ENCODE measurements around the gene CAMKK2.

The CAMKK2 gene

GRCh38 chr12:121296618-121297434, at the start of gene CAMKK2:
Gene CAMKK2 (minus strand): TSS chr12:121296709. CDS start chr12:121274526, 22,183 bp downstream.
- Histone ChIP-seq H3K27ac (ENCODE audit: low read depth, low read length, poor library complexity, severe bottlenecking) (no peak within 1 kb of the TSS), H3K9ac (ENCODE audit: low read length) (peak within 1 kb of the TSS; percentile 68), H3K4me3 (ENCODE audit: low read depth, low read length, poor library complexity, severe bottlenecking) (peak within 1 kb of the TSS; percentile 77), H4K20me1 (ENCODE audit: insufficient read depth, low read length) (no peaks in the 10 kb centered on the region), H3K9me3 (ENCODE audit: low read length) (no peaks in the 10 kb centered on the region), H3F3A (ENCODE audit: insufficient read depth, low read length) (no peaks in the 10 kb centered on the region), H3K9me2 (ENCODE audit: low read depth, low read length) (no peaks in the 10 kb centered on the region), H3K36me3 (ENCODE audit: insufficient read depth, low read length) (no peaks in the 10 kb centered on the region), H3K79me2 (ENCODE audit: insufficient read depth, low read length) (peaks cover 16% of the 10 kb centered on the region), H2AFZ (ENCODE audit: low read length) (no peak within 1 kb of the TSS), H3K27me3 (ENCODE audit: insufficient read depth, low read length) (no peaks in the 10 kb centered on the region), H3K4me2 (ENCODE audit: low read length) (peak within 1 kb of the TSS; percentile 92), H3K4me1 (ENCODE audit: insufficient read depth, low read length, severe bottlenecking) (peaks cover 27% of the 10 kb centered on the region)
- TF ChIP-seq CTCF (IDR thresholded peaks at IDR 0.05; ENCODE audit: low read length) (peak; percentile 40; the same call in 1 of the 2 replicates), EZH2 (IDR thresholded peaks at IDR 0.05; ENCODE audit: borderline replicate concordance, low read length) (no peak)

GRCh38 chr12:121345151-121345815, 48.8 kb upstream of the CAMKK2 start:
- Histone ChIP-seq H3K9me3 (ENCODE audit: low read length) (no peaks in the 10 kb centered on the region), H3K27me3 (ENCODE audit: insufficient read depth, low read length) (no peaks in the 10 kb centered on the region), H3K9me2 (ENCODE audit: low read depth, low read length) (no peaks in the 10 kb centered on the region), H3F3A (ENCODE audit: insufficient read depth, low read length) (no peaks in the 10 kb centered on the region), H2AFZ (ENCODE audit: low read length) (no peak overlapping the region), H3K4me3 (ENCODE audit: low read depth, low read length, poor library complexity, severe bottlenecking) (no peak overlapping the region), H3K79me2 (ENCODE audit: insufficient read depth, low read length) (peaks cover 27% of the 10 kb centered on the region), H3K4me1 (ENCODE audit: insufficient read depth, low read length, severe bottlenecking) (peaks cover 7% of the 10 kb centered on the region), H3K27ac (ENCODE audit: low read depth, low read length, poor library complexity, severe bottlenecking) (no peak overlapping the region), H3K9ac (ENCODE audit: low read length) (no peak overlapping the region), H3K4me2 (ENCODE audit: low read length) (no peak overlapping the region), H4K20me1 (ENCODE audit: insufficient read depth, low read length) (no peaks in the 10 kb centered on the region), H3K36me3 (ENCODE audit: insufficient read depth, low read length) (peaks cover 82% of the 10 kb centered on the region)
- no peak for TF ChIP-seq CTCF (IDR thresholded peaks at IDR 0.05; ENCODE audit: low read length)
- TF ChIP-seq EZH2 (IDR thresholded peaks at IDR 0.05; ENCODE audit: borderline replicate concordance, low read length): no peak

- Histone ChIP-seq H3K4me3 (ENCODE audit: low read depth, low read length, poor library complexity, severe bottlenecking) (no peak overlapping the region), H3K36me3 (ENCODE audit: insufficient read depth, low read length) (peaks cover 90% of the 10 kb centered on the region), H3F3A (ENCODE audit: insufficient read depth, low read length) (no peaks in the 10 kb centered on the region), H3K9ac (ENCODE audit: low read length) (no peak overlapping the region), H3K27me3 (ENCODE audit: insufficient read depth, low read length) (no peaks in the 10 kb centered on the region), H2AFZ (ENCODE audit: low read length) (no peak overlapping the region), H4K20me1 (ENCODE audit: insufficient read depth, low read length) (no peaks in the 10 kb centered on the region), H3K4me1 (ENCODE audit: insufficient read depth, low read length, severe bottlenecking) (no peaks in the 10 kb centered on the region), H3K4me2 (ENCODE audit: low read length) (no peak overlapping the region), H3K27ac (ENCODE audit: low read depth, low read length, poor library complexity, severe bottlenecking) (no peak overlapping the region), H3K79me2 (ENCODE audit: insufficient read depth, low read length) (peaks cover 19% of the 10 kb centered on the region), H3K9me2 (ENCODE audit: low read depth, low read length) (no peaks in the 10 kb centered on the region), H3K9me3 (ENCODE audit: low read length) (no peaks in the 10 kb centered on the region)
- no peak for TF ChIP-seq CTCF (IDR thresholded peaks at IDR 0.05; ENCODE audit: low read length)
- TF ChIP-seq EZH2 (IDR thresholded peaks at IDR 0.05; ENCODE audit: borderline replicate concordance, low read length): no peak
Observed at GRCh38 chr12:121344506-121344905, 48.0 kb upstream of the CAMKK2 start.
